Left ventricle myocardium inferior (tissue), 1 donor: ENCODE measurements around the gene EIF4EBP3. TPM values are rescaled to one million over a fixed set of nuclear protein-coding genes. Genes with fewer than 3 reads are reported as not detected.
"Not testable (repeated sequence)": the region's sequence is repeated elsewhere in the genome, so short reads cannot be mapped to it uniquely, and the experiment has no call there.

Experiments
- DNase-seq: peaks from one replicate; pipeline ENCODE4 v3.0.0-alpha.2; 2020
- H3K27ac ChIP-seq: fragments of 200-600 bp; replicated peaks from 2 replicates; pipeline ENCODE4 v1.8.0; 2021
- H3K27me3 ChIP-seq: fragments of 200-600 bp; 2 replicates; pipeline ENCODE4 v1.8.0; 2021; ENCODE audit warnings: low read depth
- H3K36me3 ChIP-seq: fragments of 200-600 bp; 2 replicates; pipeline ENCODE4 v1.8.0; 2021
- H3K4me1 ChIP-seq: fragments of 200-600 bp; 2 replicates; pipeline ENCODE4 v1.8.0; 2021
- H3K4me3 ChIP-seq: fragments of 200-600 bp; 2 replicates; pipeline ENCODE4 v1.8.0; 2021; ENCODE audit warnings: mild to moderate bottlenecking, moderate library complexity
- H3K9me3 ChIP-seq: fragments of 200-600 bp; replicated peaks from 2 replicates; pipeline ENCODE4 v1.8.0; 2021
- CTCF ChIP-seq: fragments of 200-600 bp; IDR thresholded peaks from 2 replicates; pipeline ENCODE4 v1.8.0; 2021; ENCODE audit warnings: antibody characterized with exemption, mild to moderate bottlenecking, borderline replicate concordance
- intact Hi-C: fragments of 100-400 bp; cut with micrococcal nuclease; formaldehyde crosslinking; loops from one replicate; pipeline ENCODE4 v1.11.0; 2022
- total RNA-seq: library from RNA; stranded (reverse); fragmentation: NEBNext Ultra II Directional; extraction: Animal tissue kit (Norgen Biotek cat#: 25700); gene quantifications from one replicate; pipeline ENCODE4 v1.2.1, GENCODE V29; 2021
- donor health status: DM: no; HTN: yes; CAD: no; lungs with severe emphysema.

EIF4EBP3 gene
- total RNA-seq, 1 donor from 2014 or later = 13.1 TPM

GRCh38 chr5:140575309-140575708 lies 27.8 kb downstream of the EIF4EBP3 start:
- H3K27me3 ChIP-seq = no peaks in the 10 kb centered on the region
- peaks cover 27% of the 10 kb centered on the region for H3K4me1 ChIP-seq
- H3K36me3 ChIP-seq = no peaks in the 10 kb centered on the region
- intact Hi-C loops = loop anchor here (10.0 kb wide), 1 partner anchor 49 kb away; no protein-coding TSS in a partner anchor
- H3K4me3 ChIP-seq = no peak overlapping the region
- no peak overlapping the region for H3K27ac ChIP-seq
- peak; percentile 45 for TF ChIP-seq CTCF
- H3K9me3 ChIP-seq = no peaks in the 10 kb centered on the region
- DNase-seq = peak; percentile 49

GRCh38 chr5:140576776-140577201 lies 29.3 kb downstream of the EIF4EBP3 start:
- TF ChIP-seq CTCF = no peak
- intact Hi-C loops = loop anchor here (10.0 kb wide), 1 partner anchor 48 kb away; no protein-coding TSS in a partner anchor
- no peaks in the 10 kb centered on the region for H3K27me3 ChIP-seq
- H3K36me3 ChIP-seq = no peaks in the 10 kb centered on the region
- no peaks in the 10 kb centered on the region for H3K9me3 ChIP-seq
- no peak for DNase-seq
- peaks cover 12% of the 10 kb centered on the region for H3K4me1 ChIP-seq
- H3K27ac ChIP-seq = peak overlapping the region; percentile 45
- H3K4me3 ChIP-seq = no peak overlapping the region

DNA sequence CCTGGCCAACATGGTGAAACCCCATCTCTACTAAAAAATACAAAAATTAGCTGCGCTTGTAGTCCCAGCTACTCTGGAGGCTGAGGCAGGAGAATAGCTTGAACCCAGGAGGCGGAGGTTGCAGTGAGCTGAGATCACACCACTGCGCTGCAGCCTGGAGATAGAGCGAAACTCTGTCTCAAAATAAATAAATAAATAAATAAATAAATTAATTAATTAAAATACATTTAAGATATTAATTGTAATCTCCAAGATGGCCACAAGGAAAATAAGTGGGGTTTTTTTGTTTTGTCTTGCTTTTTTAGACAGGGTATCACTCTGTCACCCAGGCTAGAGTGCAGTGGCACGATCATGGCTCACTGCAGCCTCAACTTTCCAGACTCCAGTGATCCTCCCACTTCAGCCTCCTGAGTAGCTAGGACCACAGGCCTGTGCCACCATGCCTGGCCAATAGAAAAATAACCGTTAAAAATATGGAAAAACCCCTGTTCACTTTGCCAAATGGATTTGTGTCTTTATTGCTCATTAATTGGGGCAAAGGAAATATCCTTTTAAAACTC lies 31.8 kb downstream of the EIF4EBP3 start:
- not testable (repeated sequence) for H3K27me3 ChIP-seq, H3K36me3 ChIP-seq, H3K27ac ChIP-seq, H3K4me3 ChIP-seq, H3K4me1 ChIP-seq, DNase-seq
- H3K9me3 ChIP-seq = peaks cover 15% of the 10 kb centered on the region
- intact Hi-C loops = loop anchor here (10.0 kb wide), 1 partner anchor 46 kb away; no protein-coding TSS in a partner anchor

DNA sequence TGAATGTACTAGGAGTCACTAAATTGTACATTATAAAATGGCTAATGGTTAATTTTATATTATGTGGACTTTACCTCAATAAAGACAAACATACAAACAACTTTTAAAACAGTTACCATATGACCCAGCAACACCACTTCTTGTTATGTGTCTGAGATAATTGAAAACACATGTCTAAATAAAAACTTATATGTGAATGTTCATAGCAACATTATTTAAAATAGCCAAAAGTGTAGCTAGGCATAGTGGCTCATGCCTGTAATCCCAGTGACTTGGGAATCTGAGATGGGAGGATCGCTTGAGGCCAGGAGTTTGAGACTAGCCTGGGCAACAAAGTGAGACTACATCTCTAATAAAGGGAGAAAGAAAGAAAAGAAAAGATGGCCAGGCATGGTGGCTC lies 40.0 kb downstream of the EIF4EBP3 start:
- Histone ChIP-seq H3K27me3 (no peaks in the 10 kb centered on the region), H3K36me3 (no peaks in the 10 kb centered on the region), H3K9me3 (peaks cover 12% of the 10 kb centered on the region), H3K4me1 (peaks cover 11% of the 10 kb centered on the region), H3K4me3 (no peak overlapping the region), H3K27ac (no peak overlapping the region)
- no peak for TF ChIP-seq CTCF
- DNase-seq = no peak
- intact Hi-C loops = no loop called here

DNA sequence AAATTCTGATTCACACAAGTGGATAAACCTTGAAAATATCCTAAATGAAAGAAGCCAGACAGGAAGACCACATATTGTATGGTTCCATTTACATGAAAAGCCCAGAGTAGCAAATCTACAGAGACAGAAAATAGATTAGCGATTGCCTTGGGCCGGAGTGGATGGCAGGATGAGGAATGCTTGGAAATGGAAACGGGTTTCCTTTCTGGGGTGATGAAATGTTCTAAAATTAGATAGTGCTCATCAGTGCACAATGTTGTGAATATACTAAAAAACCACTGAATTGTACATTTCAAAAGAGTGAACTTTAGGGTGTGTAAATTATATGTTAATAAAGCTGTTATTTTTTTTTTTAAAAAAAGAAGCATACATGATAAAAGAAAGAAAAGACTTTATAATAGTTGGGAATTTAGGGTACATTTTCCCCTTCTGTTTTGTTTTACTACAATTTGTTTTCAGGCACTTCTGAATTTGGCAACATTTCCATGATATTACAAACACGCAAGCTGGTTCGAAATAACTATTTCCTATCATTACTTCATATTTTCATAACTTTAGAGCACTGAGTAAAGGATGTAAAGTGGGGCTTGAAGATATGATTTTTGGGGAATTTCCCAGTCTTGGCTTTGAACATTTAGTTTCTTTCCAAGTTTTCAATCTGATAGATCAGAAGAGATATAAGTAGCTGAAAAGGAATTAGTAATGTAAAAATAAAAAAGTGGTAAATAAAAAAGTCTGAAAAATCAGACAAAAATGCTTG lies 41.0 kb downstream of the EIF4EBP3 start:
- H3K27ac ChIP-seq = peak overlapping the region; percentile 52
- no peak for TF ChIP-seq CTCF
- intact Hi-C loops = no loop called here

GRCh38 chr5:140590861-140591260 lies 43.4 kb downstream of the EIF4EBP3 start:
- no peaks in the 10 kb centered on the region for H3K9me3 ChIP-seq
- H3K27ac ChIP-seq = no peak overlapping the region
- intact Hi-C loops = no loop called here
- H3K4me3 ChIP-seq = no peak overlapping the region
- TF ChIP-seq CTCF = no peak
- H3K36me3 ChIP-seq = no peaks in the 10 kb centered on the region
- DNase-seq = no peak
- peaks cover 23% of the 10 kb centered on the region for H3K4me1 ChIP-seq
- no peaks in the 10 kb centered on the region for H3K27me3 ChIP-seq

More for the DNA sequence above, 41.0 kb downstream of the EIF4EBP3 start:
- no peak for DNase-seq
- Histone ChIP-seq H3K4me3 (no peak overlapping the region), H3K9me3 (peaks cover 2% of the 10 kb centered on the region), H3K4me1 (peaks cover 11% of the 10 kb centered on the region), H3K36me3 (no peaks in the 10 kb centered on the region), H3K27me3 (no peaks in the 10 kb centered on the region)
